Activated CD8-positive, alpha-beta T cell treated with anti-CD3 and anti-CD28 coated beads for 36 hours (primary cell): ENCODE measurements around the gene ADAMTS2. TPM values are rescaled to one million over a fixed set of nuclear protein-coding genes. Genes with fewer than 3 reads are reported as not detected.

Experiments used
- ATAC-seq: fragments of 200-7000 bp; cut with Tn5 transposase; one replicate; pipeline ENCODE4 v1.10.0; 2021; ENCODE audit warnings: mild to moderate bottlenecking, moderate library complexity
- CTCF ChIA-PET: fragments of 350-600 bp; sonication (Branson Sonifier 250); formaldehyde crosslinking; loops from one replicate; lab custom pipeline; 2021; ENCODE audit warnings: antibody characterized with exemption; lab: Charles Lee
- POLR2A ChIA-PET: fragments of 350-600 bp; sonication (Branson Sonifier 250); formaldehyde crosslinking; loops from one replicate; lab custom pipeline; 2021; ENCODE audit warnings: antibody characterized with exemption; lab: Charles Lee
- DNase-seq: peaks from one replicate; pipeline ENCODE4 v3.0.0-alpha.2; 2020
- H3K27ac Mint-ChIP-seq: one replicate; pipeline ENCODE4 v1.8.0; 2021; ENCODE audit warnings: mild to moderate bottlenecking, mixed read lengths
- H3K27me3 Mint-ChIP-seq: one replicate; pipeline ENCODE4 v1.8.0; 2021; ENCODE audit warnings: mixed read lengths
- H3K36me3 Mint-ChIP-seq: one replicate; pipeline ENCODE4 v1.8.0; 2021; ENCODE audit warnings: low read depth, mixed read lengths
- H3K4me1 Mint-ChIP-seq: one replicate; pipeline ENCODE4 v1.8.0; 2021; ENCODE audit warnings: low read depth, mixed read lengths
- H3K4me3 Mint-ChIP-seq: one replicate; pipeline ENCODE4 v1.8.0; 2021; ENCODE audit warnings: mild to moderate bottlenecking, moderate library complexity, mixed read lengths
- H3K9me3 Mint-ChIP-seq: one replicate; pipeline ENCODE4 v1.8.0; 2021; ENCODE audit warnings: mixed read lengths
- intact Hi-C: fragments of 100-400 bp; cut with micrococcal nuclease; formaldehyde crosslinking; loops from one replicate; pipeline ENCODE4 v1.10.0; 2022
- total RNA-seq, 2 experiments: library from RNA; stranded (reverse); gene quantifications; one replicate each; pipeline ENCODE4 v1.2.3, GENCODE V29; 2021
- TF ChIP-seq, protein P1 (sequence below): fragments of 200-600 bp; IDR thresholded peaks from one replicate; pipeline ENCODE4 v1.8.0; 2022; ENCODE audit warnings: antibody characterized with exemption, mild to moderate bottlenecking

Gene ADAMTS2
- total RNA-seq, 2 experiments from 2014 or later = not detected

DNA sequence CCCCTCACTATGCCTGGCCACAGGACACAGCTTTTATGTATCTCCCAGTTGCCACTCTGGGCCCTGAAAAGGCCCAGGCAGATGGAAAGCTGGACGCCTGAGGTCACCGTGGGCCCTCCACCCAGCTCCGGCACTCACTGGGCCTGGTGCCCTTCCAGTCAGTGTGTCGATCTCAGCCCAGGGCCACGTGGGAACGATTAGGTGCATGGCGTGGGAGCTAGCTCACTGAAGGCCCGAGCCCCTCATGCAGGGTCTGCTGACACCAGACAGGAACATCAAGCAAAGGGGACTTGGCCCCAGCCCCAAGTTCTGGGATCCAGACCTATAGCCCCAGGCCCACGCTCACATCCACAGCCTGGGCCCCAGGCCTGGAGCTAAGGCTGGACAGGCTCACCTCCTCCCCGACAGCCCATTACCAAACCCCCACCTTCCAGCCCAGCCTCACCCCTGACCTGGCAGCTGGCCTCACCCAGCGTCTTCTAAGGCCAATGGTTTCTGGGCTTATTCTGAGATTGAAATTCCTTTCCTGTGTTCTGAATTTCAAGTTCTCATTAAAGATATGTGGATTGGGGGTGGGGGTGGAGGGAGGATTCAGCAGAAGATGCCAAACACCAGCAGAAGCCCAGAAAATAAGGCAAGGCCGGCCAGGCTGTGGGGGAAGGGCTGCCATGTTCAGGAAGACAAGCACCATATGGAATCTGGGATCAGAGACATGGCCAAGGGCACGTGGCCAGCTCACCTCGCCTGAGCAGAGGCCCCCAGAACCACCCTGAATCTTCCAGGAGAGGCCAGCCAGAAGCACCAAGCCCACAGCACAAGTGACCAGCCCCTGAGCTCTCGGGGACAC is 74.5 kb downstream of the ADAMTS2 start:
- CTCF ChIA-PET = interaction anchor here (0.6 kb wide), 1 partner anchor 855 kb away, joined by 3 read pairs; no protein-coding TSS in a partner anchor
- H3K27me3 Mint-ChIP-seq = no peaks in the 10 kb centered on the region
- no peak for DNase-seq
- H3K4me1 Mint-ChIP-seq = no peaks in the 10 kb centered on the region
- H3K4me3 Mint-ChIP-seq = no peak overlapping the region
- TF ChIP-seq, protein P1, sequence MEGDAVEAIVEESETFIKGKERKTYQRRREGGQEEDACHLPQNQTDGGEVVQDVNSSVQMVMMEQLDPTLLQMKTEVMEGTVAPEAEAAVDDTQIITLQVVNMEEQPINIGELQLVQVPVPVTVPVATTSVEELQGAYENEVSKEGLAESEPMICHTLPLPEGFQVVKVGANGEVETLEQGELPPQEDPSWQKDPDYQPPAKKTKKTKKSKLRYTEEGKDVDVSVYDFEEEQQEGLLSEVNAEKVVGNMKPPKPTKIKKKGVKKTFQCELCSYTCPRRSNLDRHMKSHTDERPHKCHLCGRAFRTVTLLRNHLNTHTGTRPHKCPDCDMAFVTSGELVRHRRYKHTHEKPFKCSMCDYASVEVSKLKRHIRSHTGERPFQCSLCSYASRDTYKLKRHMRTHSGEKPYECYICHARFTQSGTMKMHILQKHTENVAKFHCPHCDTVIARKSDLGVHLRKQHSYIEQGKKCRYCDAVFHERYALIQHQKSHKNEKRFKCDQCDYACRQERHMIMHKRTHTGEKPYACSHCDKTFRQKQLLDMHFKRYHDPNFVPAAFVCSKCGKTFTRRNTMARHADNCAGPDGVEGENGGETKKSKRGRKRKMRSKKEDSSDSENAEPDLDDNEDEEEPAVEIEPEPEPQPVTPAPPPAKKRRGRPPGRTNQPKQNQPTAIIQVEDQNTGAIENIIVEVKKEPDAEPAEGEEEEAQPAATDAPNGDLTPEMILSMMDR = no peak
- intact Hi-C loops = no loop called here
- POLR2A ChIA-PET = no interaction called here
- H3K36me3 Mint-ChIP-seq = no peaks in the 10 kb centered on the region
- no peak overlapping the region for H3K27ac Mint-ChIP-seq
- no peak for ATAC-seq
- no peaks in the 10 kb centered on the region for H3K9me3 Mint-ChIP-seq

DNA sequence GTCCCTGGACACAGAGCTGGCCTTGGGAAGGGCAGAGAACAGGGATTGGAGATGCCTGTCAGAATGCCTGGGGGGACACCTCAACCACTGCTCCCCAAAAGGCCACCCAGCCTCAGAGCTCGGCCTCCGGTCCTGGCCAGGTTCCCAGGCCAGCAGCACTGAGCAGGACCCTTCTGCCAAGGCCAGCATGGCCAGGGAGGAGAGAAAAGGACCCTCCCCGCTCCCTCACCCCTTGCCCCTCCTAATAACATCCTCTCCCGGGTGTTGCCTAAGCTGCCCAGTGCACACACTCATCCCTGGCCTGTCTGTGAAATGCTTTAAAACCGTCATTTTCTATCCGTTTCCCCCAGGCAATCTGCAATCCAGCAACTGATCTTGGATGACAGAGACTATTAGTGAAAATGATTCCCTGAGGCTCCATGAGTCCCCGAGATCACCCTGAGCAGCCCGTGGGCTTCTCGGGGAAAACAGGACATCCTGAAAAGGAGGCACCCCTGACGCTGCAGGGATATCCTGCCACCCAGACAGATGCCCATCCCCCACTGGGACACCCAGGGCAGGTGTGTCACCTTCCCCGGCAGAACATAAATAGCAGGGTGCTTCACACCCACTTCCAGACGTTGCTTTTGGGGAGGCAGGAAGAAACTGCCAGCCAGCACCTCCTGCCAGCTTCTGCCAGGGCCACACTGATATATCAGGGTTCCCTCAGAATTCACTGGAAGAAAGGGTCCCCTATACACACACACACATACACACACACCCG is 75.3 kb downstream of the ADAMTS2 start:
- no peak for DNase-seq
- POLR2A ChIA-PET = no interaction called here
- CTCF ChIA-PET = interaction anchor here (0.6 kb wide), 1 partner anchor 856 kb away, joined by 3 read pairs; no protein-coding TSS in a partner anchor

DNA sequence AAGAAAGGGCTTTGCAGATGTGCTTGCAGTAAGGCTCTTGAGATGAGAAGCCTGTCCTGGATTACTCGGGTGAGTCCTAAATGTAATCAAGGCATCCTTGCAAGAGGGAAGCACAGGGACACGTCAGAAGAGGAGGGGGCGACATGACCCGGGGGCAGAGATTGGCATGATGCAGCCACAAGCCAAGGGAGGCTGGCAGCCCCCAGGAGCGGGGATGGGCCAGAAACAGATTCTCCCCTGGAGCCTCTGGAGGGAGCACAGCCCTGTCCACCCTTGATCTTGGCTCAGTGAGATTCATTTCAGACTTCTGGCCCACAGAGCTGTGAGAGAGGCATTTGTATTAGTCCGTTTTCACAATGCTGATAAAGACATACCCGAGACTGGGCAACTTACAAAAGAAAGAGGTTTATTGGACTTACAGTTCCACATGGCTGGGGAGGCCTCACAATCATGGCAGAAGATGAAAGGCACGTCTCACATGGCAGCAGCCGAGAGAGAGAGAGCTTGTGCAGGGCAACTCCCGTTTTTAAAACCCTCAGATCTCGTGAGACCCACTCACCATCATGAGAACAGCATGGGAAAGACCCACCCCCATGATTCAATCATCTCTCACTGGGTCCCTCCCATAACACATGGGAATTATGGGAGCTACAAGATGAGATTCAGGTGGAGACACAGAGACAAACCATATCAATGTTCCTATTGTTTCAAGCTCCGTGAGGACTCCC is 76.1 kb downstream of the ADAMTS2 start:
- intact Hi-C loops = no loop called here
- POLR2A ChIA-PET = no interaction called here

More for the DNA sequence above, 75.3 kb downstream of the ADAMTS2 start:
- H3K4me1 Mint-ChIP-seq = no peaks in the 10 kb centered on the region
- no peaks in the 10 kb centered on the region for H3K27me3 Mint-ChIP-seq
- H3K9me3 Mint-ChIP-seq = no peaks in the 10 kb centered on the region
- H3K4me3 Mint-ChIP-seq = no peak overlapping the region
- no peak for ATAC-seq
- H3K27ac Mint-ChIP-seq = no peak overlapping the region
- H3K36me3 Mint-ChIP-seq = no peaks in the 10 kb centered on the region
- intact Hi-C loops = no loop called here
- TF ChIP-seq, protein P1 = no peak

DNA sequence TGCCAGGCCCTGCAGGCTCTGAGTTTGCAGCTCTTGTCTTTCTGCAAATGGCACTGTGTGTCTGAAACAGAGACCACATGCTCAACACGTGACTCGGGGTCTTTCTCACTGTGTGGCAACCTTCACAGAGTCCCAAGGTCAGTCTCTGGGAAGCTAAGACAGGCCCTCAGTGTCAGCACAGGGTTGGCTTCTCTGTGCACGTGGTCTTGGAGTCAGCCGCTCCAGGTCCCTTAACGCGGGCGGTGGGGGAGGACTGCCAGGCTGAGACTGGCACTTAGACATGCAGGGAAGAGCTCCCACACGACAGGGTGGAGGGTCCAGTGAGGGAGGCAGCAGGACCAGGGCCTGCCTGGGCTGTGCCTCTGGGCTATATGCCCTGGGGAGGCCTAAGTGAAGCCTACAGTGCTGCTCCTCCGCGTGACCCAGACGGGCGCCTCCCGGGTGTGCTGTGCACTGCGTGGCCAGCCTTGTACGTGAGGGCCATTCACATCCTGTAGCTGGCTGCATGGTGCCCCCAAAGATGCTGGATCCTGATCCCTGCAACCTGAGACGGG is 76.8 kb downstream of the ADAMTS2 start:
- Mint-ChIP-seq H3K4me1 (no peaks in the 10 kb centered on the region), H3K9me3 (no peaks in the 10 kb centered on the region), H3K27me3 (peaks cover 2% of the 10 kb centered on the region), H3K36me3 (no peaks in the 10 kb centered on the region), H3K27ac (no peak overlapping the region), H3K4me3 (no peak overlapping the region)
- ChIA-PET CTCF (no interaction called here), POLR2A (no interaction called here)
- TF ChIP-seq, protein P1 = no peak
- no peak for DNase-seq
- no peak for ATAC-seq
- intact Hi-C loops = no loop called here

More for the DNA sequence above, 76.1 kb downstream of the ADAMTS2 start:
- Mint-ChIP-seq H3K4me3 (no peak overlapping the region), H3K9me3 (no peaks in the 10 kb centered on the region), H3K27me3 (peaks cover 2% of the 10 kb centered on the region), H3K36me3 (no peaks in the 10 kb centered on the region), H3K4me1 (no peaks in the 10 kb centered on the region), H3K27ac (no peak overlapping the region)
- CTCF ChIA-PET = no interaction called here
- no peak for DNase-seq
- TF ChIP-seq, protein P1 = no peak
- ATAC-seq = no peak
